ENCODE data around the gene TMEM17. TPM values are rescaled to one million over a fixed set of nuclear protein-coding genes. Genes with fewer than 3 reads are reported as not detected.

TMEM17 gene
- total and polyA plus RNA-seq, 9 of the 15 experiments (the other 6 are each of a cell fraction or from before 2014, with no cell fraction given), result 0.58 to 2.2 (median 1.2) TPM

DNA sequence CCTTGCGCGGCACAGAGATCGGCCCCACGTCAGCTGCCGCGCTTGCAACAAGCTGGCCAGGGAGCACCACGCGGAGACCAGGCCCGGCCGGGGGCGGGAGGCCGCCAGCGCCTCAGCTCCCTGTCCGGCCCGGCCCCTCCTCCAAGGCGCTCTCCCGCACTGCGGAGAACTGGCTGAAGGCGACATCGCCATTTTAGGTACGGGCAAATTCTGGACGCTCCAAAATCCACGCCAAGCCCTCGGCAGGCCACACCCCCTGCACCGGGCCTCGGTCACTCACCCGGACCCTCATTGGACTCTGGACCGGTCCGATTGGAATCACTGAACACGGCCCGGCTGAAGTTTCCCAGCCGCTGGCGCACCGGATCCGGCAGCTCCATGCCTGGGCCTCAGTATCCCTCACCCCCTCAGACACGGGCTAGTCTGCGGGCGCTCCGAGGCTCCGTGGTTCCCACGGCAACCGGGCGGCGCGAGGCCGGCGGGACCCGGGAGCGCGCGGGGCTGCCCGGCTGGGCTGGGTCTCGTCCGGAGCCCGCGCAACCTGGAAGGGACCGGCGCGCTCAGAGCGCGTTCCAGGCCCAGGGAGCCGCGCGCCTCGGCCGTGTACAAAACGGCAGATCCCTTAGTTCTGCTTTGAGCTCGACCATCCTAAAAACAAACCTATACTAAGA, at the start of gene TMEM17 (continued):
- TF ChIP-seq, protein P1, sequence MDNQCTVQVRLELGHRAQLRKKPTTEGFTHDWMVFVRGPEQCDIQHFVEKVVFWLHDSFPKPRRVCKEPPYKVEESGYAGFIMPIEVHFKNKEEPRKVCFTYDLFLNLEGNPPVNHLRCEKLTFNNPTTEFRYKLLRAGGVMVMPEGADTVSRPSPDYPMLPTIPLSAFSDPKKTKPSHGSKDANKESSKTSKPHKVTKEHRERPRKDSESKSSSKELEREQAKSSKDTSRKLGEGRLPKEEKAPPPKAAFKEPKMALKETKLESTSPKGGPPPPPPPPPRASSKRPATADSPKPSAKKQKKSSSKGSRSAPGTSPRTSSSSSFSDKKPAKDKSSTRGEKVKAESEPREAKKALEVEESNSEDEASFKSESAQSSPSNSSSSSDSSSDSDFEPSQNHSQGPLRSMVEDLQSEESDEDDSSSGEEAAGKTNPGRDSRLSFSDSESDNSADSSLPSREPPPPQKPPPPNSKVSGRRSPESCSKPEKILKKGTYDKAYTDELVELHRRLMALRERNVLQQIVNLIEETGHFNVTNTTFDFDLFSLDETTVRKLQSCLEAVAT (IDR thresholded peaks at IDR 0.05), result no peak
- TF ChIP-seq ZNF584 (CRISPR knock-in tag; IDR thresholded peaks at IDR 0.05; ENCODE audit: low read depth), result no peak; the same call in none of the 2 replicates
- TF ChIP-seq CHD4 (IDR thresholded peaks at IDR 0.05; ENCODE audit: insufficient read depth, insufficient replicate concordance, low read depth, low read length, poor library complexity, severe bottlenecking), result no peak
- no peak for TF ChIP-seq TAL1 (IDR thresholded peaks at IDR 0.05)
- TF ChIP-seq HMG20A (CRISPR knock-in tag; conservative IDR thresholded peaks at IDR 0.05), result no peak
- TF ChIP-seq DMBX1 (CRISPR knock-in tag; IDR thresholded peaks at IDR 0.05; ENCODE audit: borderline replicate concordance), result peak; percentile 27; the same call in 1 of the 2 replicates
- TF ChIP-seq SIN3A (IDR thresholded peaks at IDR 0.05; ENCODE audit: borderline replicate concordance in 2 of 2, control insufficient read depth in 1 of 2, low read depth in 2 of 2, low read length in 2 of 2), result peak in 1 of 2 experiments; percentile 63; a peak in 2 of 4 replicates
- no peak for TF ChIP-seq RAD51 (IDR thresholded peaks at IDR 0.05; ENCODE audit: borderline replicate concordance, low read depth)
- TF ChIP-seq, protein P2, sequence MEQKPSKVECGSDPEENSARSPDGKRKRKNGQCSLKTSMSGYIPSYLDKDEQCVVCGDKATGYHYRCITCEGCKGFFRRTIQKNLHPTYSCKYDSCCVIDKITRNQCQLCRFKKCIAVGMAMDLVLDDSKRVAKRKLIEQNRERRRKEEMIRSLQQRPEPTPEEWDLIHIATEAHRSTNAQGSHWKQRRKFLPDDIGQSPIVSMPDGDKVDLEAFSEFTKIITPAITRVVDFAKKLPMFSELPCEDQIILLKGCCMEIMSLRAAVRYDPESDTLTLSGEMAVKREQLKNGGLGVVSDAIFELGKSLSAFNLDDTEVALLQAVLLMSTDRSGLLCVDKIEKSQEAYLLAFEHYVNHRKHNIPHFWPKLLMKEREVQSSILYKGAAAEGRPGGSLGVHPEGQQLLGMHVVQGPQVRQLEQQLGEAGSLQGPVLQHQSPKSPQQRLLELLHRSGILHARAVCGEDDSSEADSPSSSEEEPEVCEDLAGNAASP (IDR thresholded peaks at IDR 0.05), result no peak
- TF ChIP-seq SRSF7 (optimal IDR thresholded peaks at IDR 0.05; ENCODE audit: low read depth, low read length), result no peak
- TF ChIP-seq, protein P3, sequence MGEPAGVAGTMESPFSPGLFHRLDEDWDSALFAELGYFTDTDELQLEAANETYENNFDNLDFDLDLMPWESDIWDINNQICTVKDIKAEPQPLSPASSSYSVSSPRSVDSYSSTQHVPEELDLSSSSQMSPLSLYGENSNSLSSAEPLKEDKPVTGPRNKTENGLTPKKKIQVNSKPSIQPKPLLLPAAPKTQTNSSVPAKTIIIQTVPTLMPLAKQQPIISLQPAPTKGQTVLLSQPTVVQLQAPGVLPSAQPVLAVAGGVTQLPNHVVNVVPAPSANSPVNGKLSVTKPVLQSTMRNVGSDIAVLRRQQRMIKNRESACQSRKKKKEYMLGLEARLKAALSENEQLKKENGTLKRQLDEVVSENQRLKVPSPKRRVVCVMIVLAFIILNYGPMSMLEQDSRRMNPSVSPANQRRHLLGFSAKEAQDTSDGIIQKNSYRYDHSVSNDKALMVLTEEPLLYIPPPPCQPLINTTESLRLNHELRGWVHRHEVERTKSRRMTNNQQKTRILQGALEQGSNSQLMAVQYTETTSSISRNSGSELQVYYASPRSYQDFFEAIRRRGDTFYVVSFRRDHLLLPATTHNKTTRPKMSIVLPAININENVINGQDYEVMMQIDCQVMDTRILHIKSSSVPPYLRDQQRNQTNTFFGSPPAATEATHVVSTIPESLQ (CRISPR knock-in tag; IDR thresholded peaks at IDR 0.05), result 0 out of 2 replicates have a peak, but pooled peaks have one; percentile 71
- no peak for TF ChIP-seq ZKSCAN3 (CRISPR knock-in tag; IDR thresholded peaks at IDR 0.05)
- TF ChIP-seq BHLHE40 (IDR thresholded peaks at IDR 0.05; ENCODE audit: low read length), result peak; percentile 12
- TF ChIP-seq FOXJ3 (CRISPR knock-in tag; IDR thresholded peaks at IDR 0.05), result no peak
- TF ChIP-seq NFE2L1 (tag; IDR thresholded peaks at IDR 0.05; ENCODE audit: borderline replicate concordance, low read depth), result no peak
- peak; percentile 87 for TF ChIP-seq MYC (IDR thresholded peaks at IDR 0.05; ENCODE audit: low read depth, low read length)
- peak; percentile 66; the same call in 1 of the 2 replicates for TF ChIP-seq MYC (CRISPR knock-in tag; IDR thresholded peaks at IDR 0.05; ENCODE audit: borderline replicate concordance, low read depth)
- peak; percentile 38; the same call in 1 of the 2 replicates for TF ChIP-seq GABPA (tag; conservative IDR thresholded peaks at IDR 0.05; ENCODE audit: low read depth)
- TF ChIP-seq SMAD3 (CRISPR knock-in tag; conservative IDR thresholded peaks at IDR 0.05), result no peak
- no peak for TF ChIP-seq ZNF699 (CRISPR knock-in tag; IDR thresholded peaks at IDR 0.05; ENCODE audit: insufficient replicate concordance)
- TF ChIP-seq KDM4B (IDR thresholded peaks at IDR 0.05; ENCODE audit: borderline replicate concordance in 2 of 2, low read depth in 1 of 2), result no peak
